Epidermal melanocyte (primary cell): ENCODE measurements around the gene MRPL19.

Experiments
- DNase-seq: peaks from one replicate; pipeline ENCODE4 v3.0.0; 2011; ENCODE audit warnings: low spot score; ENCODE audit not compliant: insufficient read length

Gene MRPL19

DNA sequence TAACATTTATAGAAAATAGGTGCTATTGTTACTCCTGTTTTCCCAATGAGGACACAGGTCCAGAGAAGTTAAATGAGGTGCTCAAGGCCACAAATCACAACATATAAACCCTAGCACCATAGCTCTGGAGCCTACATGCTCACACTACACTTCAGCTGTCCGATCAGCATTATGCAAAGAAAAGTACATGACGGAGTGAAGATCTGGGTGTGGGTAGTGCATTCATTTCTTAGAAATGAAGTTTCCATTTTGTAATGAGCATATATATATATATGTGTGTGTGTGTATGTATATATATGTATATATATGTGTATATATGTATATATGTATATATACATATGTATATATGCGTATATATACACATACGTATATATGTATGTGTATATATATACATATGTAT lies 30.2 kb upstream of the MRPL19 start:
- no peak for DNase-seq

DNA sequence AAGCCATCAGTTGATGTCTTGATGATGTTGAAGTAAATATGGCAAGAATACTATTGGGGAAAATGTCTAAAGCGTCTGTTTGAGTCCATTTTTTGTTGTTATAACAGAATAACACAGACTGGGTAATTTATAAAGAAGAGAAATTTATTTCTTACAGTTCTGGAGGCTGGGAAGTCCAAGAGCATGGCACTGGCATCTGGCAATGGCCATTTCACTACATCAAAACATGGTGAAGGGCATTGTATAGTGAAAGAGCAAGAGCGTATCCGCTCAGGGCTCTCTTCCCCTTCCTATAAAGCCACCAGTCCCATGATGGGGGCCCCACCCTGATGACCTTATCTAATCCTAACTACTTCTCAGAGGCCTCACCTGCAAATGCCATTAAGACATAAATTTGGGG lies 29.6 kb upstream of the MRPL19 start:
- DNase-seq = no peak

DNA sequence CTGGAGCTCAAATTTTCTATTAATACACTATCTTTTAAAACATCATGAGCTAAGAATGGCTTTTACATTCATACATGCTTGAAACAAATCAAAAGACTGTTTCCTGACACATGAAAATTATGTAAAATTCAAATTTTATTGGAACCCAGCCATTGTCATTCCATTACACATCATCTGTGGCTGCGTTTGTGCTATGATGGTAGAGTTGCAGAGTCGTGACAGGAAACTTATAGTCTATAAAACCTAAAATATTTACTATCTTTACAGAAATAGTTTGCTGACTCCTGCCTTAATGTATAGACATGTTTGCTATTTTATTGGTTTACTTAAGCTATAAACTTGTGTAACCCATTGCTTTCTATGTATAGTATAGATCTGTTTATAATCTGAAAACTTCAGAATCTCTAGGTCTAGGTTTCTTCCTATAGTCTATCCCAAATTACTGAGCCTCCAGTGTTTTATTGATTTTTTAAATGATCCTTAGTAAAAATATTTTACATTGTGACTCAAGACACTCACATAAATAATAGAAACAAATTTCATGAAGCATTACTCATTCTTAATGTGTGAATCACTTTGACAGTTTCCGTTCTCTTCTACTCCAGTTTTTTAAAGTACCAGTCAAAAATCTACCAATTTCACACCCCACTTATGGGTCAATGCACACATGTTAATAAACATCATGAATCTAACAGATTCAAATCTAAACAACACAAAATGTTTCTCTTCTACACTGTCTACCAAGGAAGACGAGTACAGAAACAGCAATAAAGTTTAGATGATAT lies 26.4 kb upstream of the MRPL19 start:
- no peak for DNase-seq

DNA sequence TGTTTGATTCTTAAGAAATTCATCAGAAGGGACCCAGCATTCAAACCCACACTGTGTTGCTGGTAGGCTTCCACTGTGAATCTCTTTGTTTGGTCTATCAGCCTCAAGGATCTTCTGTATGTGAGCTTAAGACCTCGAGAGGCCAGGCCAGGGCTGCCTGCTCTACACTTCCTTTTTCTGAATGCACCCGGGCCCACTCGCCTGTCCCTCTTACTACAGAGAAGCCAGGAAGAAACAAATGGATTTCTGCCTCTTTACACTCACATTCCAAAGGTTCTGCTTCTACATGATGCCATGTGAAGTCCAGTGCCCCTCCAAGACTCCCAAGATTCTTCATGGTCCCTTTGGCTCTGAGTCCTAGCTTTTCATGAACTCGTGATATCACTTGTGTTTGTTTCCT lies 25.4 kb upstream of the MRPL19 start:
- no peak for DNase-seq

DNA sequence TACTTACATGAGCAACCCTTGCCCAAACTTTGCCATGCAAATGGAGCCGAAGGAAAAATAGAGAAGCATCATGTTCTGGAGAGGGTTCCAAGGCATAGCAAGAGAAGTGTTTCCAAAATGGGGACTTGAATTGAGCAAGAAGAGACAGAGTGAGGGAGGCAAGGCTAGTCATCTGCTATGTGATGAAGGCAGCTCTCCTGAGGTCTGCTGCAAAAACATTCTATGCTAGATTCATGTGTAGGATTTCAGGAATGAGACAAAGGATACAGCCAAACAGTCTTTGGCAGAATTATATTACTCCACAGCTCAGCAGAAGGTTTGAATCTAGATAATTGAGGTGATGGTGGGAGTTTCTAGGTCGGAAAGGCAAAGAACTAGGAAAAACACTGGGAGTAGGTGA lies 24.1 kb upstream of the MRPL19 start:
- DNase-seq = no peak

DNA sequence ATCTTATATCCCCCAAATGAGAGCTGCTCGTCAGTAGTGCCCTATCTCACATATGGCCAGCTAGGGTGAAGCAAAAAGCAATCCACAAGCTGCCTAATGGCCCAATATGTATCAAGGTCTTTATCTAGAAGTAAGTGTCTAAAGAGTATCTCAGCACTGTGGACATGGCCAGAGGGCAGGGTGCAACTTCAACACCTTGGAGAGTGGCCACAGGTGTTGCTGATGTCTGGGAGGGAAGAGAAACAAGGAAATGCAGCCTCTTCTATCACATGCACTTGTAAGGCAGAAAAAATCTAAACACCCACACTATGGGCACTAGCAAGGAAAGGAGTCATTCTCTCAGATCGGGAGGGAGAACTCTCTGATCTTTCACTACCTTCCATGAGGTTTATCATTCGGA lies 23.7 kb upstream of the MRPL19 start:
- no peak for DNase-seq

DNA sequence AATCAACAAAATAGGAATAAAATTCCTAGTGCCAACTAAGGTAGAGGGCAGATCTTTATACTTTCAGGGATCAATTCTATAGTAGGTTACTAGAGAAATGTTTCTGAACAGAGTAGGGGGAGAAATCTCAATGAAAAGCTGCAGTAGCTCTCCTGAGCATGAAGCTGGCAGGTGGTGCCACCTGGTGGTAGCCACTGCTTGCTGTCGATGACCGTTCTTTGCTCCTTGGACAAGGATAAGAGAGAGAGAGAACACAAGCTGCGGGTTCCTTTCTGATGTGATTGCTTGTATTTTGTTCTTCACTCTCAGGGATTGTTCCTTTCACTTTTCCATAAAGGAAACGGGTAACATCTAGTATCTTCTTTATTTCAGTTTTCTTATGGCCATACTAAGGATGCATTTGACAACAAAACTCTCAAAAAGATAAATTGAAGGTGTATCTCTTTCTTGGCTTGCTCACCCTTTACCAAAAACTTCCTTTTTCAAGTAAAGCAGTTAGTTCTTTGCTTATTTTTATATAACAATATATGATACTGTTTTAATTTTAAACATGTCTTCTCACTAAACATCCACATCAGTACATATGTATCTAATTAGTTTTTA lies 18.6 kb upstream of the MRPL19 start:
- peak; percentile 63 for DNase-seq

DNA sequence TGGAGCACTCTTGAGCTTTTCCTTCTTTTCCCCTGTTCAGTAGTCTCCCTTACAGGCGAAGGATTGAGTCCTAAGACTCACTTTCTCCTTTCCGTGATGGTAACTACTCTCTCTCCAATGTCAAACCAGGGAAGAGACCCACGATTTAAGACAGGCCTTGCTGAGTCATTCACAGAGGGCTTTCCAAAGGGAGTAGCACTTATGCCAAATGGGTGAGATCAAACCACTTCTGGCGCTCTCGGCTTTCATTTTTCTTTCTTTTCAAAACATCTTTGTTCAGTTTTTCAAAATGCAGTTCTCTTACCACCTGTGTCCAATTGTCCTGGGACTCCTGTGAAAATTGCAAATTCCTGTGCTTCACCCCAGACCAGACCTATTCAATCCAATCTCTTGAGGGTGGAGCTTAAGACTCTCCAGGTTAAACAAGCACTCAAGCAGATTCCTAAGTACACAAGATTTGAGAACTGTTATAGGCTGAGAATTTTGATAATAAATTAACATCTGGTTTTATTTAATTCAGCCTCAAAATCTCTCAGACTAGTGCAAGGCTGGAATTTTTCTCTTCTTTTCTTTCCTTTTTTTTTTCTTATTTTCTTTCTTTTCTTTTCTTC lies 14.4 kb upstream of the MRPL19 start:
- DNase-seq = no peak

DNA sequence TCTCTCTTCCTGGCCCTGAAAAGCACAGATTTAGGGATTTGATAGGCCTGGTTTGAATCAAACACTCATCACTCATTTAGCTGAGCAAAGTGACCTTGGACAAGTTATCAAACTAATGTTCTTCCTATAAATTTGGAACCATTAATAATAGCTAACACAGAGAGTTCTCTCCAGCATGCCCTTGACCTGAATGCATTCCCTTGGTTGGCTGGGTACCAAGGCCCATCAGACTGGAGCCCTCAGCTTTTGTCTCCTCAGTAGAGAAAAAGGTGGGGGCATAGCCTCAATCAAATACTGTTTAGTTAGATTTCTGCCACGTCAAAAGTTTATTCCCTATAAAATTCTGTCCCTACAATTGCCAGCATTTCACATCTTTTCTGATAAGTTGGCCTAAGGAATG lies 13.8 kb upstream of the MRPL19 start:
- DNase-seq = no peak

DNA sequence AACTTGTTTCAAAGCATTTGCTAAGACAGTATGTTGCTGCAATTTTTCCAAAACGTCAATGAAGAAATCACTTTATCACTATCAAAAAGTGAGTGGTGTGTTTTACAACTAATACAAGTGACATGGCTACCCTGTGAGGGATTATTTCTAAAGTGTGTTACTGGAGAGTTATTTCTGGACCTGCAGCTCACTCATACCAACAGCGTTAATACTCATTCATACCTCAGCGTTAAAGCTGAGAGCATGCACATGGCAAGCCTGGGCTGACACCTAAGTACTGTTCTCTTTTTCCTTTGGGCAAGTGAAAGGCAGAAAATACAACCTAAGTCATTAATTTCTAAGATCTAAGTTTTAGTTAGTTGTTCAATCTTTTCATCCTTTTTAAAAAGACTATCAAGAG lies 13.0 kb upstream of the MRPL19 start:
- DNase-seq = no peak

DNA sequence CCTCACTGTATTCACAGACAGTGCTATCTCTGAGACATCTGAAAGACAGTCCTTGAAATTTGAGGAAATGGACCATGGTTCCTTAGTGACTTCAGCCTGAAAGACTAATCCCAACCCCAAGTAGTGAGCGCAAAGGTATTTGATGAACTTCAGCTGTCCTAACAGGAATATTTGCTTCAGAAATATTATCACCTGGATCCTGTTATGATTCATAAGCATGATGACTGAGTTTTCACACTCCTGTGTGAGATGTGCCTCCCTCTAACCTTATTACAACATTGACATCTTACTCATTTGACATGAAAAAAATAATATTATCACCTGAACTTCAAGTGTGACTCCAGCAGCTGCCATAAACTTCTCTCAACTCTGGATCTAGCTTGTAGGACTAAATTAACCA lies 11.6 kb upstream of the MRPL19 start:
- no peak for DNase-seq

DNA sequence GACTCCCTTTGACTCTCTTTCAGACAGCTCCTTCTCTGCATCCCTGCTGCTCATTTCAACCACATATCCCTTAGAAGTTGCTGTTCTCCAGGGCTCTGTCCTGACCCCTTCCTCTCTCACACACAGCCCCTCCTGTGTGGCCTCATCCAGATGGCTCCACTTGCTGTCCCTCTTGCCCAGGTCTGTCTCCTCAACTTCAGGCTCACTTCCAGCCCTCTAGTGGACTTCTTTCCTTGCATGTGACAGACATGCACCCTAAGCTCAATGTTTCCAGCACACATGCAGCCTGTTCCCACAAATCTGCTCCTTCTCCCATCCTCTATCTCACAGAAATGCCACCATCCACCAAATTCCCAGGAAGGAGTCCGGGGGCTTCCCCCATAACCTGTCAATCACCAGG lies 9.0 kb upstream of the MRPL19 start:
- DNase-seq = no peak

DNA sequence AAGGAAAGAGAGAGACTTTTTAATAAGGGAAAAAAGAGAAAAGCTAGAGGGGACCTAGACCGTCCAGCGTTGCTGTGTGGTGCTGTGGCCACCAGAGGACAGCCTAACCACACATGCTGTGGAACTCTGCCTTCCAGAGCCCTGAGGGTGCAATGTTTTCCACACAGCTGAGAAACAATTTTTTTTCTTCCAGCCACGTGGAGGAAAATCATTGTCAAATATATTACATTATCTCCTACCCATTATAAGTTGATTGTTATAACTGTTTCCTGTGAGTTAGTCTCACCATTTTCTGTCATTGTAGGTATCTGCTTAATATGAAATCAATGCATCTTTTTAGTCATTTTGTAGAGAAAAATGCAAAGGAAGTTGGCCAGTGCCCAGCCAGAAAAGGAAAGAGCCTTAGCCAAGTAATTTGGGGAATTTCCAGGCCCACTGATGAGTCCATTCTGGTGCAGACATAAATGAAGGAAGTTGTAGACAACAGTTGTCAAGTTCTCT lies 5.9 kb upstream of the MRPL19 start:
- peak; percentile 70 for DNase-seq

DNA sequence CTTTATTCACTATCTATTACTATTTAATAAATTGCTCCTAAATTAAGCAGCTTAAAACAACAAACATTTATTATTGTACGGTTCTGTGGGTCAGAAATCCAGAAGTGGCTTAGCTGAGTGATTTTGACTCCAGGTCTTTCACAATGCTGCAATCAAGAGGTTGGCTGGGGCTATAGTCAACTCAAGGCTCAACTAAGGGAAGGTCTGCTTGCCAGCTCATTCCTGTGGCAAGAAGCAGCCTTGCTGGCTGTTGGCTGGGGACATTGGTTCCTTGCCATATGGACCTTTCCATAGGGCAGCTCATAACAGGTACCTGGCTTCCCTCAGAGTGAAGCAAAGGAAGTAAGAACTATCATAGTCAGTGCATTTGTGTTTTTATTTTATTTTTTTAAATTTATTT lies 5.0 kb upstream of the MRPL19 start:
- DNase-seq = no peak

DNA sequence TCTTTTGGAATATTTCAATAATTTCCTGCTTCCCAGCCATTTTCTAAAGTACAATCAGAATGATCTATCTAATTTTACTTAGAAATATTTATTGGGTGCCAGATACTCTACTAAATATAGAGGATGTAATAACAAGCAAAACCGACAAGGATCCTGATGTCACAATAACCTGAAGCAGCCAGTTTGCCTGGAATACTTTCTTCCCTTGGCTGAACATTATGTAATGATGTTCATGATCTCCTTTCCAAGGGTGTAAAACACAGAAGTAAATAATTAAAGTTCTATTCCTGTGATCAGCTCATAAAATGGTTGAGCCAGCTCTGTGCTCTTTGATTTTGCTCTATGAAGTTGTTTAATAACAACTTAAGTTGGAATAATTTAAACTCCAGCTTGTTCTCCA lies 2.6 kb upstream of the MRPL19 start:
- DNase-seq = no peak

DNA sequence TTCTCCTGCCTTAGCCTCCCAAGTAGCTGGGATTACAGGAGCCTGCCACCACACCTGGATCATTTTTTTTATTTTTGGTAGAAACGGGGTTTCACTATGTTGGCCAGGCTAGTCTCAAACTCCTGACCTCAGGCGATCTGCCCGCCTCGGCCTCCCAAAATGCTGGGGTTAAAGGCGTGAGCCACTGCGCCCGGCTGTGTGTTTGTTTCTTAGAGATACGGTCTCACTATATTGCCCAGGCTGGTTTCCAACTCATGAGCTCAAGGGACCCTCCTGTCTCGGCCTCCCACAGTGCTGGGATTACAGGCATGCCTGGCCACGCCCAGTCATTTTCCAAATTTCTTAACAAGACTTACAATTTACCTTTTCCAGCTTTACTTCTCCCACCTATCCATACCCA lies 940 bp upstream of the MRPL19 start:
- no peak for DNase-seq

DNA sequence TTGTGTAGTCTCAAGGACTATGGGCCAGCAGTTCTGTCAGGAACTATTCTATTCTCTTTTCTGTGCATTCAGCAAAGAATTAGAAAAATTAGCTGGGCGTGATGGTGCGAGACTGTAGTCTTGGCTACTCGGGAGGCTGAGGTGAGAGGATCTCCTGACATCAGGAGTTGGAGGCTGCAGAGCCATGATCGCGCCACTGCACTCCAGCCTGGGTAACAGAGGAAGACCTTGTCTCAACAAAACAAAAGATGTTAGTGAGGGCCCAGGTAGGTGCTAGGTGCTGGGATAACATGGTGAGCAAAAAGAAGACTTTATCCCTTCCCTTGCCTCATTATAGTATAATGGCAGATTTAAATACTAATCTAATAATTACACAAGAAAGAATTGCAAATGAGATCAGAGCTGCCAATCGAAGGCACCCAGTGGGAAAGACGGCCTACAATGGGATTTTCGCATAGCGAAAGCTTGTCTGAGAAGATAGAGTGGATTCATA lies 447 bp upstream of the MRPL19 start:
- DNase-seq = no peak

DNA sequence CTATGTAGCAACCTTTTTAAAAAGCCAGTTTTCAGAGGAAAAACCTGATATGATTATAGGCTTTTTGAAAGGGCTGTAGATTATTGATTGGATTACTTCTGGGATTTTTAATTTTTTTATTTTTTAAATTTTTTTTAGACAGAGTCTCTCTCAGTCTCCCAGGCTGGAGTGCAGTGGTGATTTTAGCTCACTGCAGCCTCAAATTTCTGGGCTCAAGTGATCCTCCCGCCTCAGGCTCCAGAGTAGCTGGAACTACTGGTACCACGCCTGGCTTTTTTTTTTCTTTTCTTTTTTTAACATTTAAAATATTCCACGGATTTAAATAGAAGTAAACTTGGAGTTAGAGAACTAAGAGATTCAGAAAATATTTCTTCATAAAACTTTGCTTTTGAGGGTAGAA lies 1.2 kb downstream of the MRPL19 start:
- DNase-seq = no peak

DNA sequence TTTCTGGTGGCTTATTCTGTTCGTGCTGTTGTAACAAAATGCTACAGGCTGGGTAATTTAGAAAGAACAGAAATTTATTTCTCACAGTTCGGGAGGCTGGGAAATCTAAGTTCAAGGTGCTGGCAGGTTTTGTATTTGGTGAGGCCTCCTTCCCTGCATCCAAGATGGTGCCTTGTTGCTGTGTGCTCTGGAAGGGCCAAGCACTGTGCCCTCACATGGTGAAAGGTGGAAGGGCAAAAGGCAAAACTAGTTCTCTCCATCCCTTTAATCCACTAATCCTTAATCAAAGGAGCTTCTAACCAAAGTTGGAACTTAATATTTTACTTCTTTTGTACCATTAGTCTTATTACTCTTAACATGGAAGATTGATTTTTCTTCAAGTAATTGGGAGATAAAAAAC lies 7.4 kb downstream of the MRPL19 start:
- no peak for DNase-seq

DNA sequence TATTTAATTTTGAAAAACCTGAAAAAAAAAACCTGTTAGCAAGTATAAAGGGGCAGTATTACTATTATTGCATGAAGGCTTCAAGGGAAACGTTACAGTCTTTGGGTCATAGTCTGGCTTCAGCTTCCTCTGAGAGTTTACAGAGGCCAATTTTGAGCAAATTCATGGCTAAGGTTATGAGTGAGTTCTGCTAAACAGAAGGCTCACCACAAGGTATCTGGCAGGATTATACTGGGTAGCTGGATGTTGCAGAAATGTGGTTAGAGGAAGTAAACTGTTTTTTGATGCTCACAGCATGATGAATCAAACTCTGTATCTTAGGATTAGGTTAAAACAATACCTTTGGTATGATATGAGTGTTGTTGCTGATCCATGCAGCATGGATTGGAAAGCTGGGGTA lies 9.3 kb downstream of the MRPL19 start:
- no peak for DNase-seq

DNA sequence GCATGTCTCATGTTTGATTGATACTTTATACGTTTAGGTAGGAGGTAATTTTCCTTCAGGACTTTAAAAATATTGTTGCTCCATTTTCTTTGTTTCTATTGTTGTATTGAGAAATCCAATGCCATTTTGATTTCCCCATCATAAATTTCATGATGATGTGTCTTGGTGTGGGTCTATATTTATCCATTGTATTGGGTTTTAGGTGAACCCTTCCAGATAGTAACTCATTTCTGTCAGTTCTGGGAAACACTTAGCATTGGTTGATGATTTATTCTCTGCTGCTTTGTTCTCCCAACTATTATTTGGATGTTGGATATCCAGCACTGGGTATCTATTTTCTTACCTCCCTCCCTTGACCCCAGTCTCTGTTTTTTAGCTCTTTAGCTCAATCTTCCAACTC lies 10.0 kb downstream of the MRPL19 start:
- no peak for DNase-seq

DNA sequence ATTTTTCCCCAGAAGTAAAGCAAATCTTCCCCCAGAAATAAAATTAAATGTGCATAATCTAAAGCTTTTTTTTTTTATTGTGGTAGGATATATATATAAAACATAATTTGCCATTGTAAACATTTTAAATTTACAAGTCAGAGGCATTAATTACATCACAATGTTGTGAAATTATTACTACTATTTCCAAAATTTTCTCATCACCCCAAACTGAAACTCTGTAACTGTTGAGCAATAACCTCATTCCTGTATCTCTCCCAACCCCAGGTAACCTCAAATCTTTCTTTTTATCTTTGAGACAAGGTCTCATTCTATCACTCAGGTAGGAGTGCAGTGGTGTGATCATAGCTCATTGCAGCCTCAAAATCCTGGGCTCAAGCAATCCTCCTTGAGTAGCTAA lies 11.2 kb downstream of the MRPL19 start:
- no peak for DNase-seq

DNA sequence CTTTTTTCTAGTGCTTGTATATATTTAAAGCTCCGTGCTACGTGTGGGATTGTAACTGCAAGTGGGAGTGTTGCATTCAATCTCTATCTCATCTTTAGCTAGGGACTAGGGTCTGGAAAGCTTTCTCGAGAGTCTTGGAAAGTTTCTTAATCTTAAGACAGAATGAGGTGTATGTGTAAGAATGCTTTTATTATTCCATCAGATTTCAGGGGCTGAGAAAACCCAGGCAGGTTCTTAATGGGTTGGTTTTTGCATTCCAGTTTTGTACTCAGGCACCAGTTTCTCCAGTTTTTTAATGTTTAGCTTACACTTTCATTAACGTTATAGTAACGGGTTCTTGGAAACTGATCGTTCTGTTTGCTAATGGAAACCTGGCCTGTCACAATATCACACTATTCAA lies 20.3 kb downstream of the MRPL19 start:
- no peak for DNase-seq
